Measurements from ENCODE around the gene GNLY. TPM values are rescaled to one million over a fixed set of nuclear protein-coding genes. Genes with fewer than 3 reads are reported as not detected.
A peak's percentile ranks its signal among the peaks of the same experiment; 100 is the strongest.

The GNLY gene
- total RNA-seq, 4 donors from 2014 or later, result 1.0 to 5.5 (median 4.3) TPM

DNA sequence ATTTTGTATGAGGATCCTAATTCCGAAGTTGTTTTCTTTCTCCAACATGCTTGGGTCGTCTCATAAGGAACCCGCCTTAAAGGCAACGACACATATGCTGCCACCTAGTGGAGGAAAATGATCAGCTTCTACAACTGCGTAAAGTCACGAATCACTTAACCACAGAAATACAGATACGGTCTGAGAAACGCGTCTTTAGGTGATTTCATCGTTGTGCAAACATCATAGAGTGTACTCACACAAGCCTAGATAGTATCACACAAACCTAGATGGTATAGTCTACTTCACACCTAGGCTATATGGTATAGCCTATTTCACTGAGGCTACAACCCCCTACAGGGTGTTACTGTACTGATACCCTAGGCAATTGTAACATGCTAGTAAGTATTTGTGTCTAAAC is 13.1 kb downstream of the GNLY start:
- ATAC-seq (ENCODE audit: low FRiP score) (no peak), DNase-seq (ENCODE audit: low spot score) (no peak)
- TF ChIP-seq, protein P1, sequence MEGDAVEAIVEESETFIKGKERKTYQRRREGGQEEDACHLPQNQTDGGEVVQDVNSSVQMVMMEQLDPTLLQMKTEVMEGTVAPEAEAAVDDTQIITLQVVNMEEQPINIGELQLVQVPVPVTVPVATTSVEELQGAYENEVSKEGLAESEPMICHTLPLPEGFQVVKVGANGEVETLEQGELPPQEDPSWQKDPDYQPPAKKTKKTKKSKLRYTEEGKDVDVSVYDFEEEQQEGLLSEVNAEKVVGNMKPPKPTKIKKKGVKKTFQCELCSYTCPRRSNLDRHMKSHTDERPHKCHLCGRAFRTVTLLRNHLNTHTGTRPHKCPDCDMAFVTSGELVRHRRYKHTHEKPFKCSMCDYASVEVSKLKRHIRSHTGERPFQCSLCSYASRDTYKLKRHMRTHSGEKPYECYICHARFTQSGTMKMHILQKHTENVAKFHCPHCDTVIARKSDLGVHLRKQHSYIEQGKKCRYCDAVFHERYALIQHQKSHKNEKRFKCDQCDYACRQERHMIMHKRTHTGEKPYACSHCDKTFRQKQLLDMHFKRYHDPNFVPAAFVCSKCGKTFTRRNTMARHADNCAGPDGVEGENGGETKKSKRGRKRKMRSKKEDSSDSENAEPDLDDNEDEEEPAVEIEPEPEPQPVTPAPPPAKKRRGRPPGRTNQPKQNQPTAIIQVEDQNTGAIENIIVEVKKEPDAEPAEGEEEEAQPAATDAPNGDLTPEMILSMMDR (IDR thresholded peaks at IDR 0.05), result peak in 1 of 3 donors; percentile 67

DNA sequence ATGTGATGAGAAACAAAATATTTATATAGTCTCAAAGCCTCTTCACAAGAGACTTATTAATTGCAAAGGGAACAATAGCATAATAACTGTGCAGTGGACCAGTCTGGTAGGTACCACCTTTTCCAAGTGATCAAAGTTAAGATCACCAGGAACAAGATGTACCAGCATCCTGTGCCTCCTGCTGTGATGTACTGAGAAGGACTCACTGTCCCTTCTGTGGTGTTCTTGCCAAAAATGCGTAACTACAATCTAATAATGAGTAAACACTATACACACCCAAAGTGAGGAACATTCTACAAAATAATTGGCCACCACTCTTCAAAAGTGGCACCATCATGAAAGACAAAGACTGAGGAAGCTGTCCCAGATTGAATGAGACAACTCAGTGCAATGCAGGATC is 14.5 kb downstream of the GNLY start:
- DNase-seq (ENCODE audit: low spot score), result no peak
- ATAC-seq (ENCODE audit: low FRiP score), result no peak
- TF ChIP-seq, protein P1 (IDR thresholded peaks at IDR 0.05), result no peak

DNA sequence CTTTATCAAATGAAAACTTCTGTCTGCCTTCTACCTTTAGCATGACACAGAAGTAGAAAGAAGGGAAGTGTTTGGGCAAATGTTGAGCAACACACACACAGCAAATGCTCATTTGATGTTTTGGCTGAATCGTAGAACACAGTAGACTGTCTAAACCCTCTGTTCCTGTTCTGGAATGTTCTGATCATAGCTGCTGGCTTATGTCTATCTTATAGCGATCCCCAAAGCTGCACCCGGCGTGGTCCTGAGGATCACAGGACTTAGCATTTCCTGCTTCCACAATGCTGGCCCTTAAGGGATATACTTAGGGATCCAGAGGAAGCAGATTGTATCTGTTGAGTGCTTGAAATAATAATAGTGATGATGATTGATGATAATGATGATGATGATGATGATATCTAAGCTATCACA is 15.2 kb downstream of the GNLY start:
- ATAC-seq (ENCODE audit: low FRiP score) (no peak), DNase-seq (ENCODE audit: low spot score) (no peak)
- TF ChIP-seq, protein P1 (IDR thresholded peaks at IDR 0.05), result no peak

DNA sequence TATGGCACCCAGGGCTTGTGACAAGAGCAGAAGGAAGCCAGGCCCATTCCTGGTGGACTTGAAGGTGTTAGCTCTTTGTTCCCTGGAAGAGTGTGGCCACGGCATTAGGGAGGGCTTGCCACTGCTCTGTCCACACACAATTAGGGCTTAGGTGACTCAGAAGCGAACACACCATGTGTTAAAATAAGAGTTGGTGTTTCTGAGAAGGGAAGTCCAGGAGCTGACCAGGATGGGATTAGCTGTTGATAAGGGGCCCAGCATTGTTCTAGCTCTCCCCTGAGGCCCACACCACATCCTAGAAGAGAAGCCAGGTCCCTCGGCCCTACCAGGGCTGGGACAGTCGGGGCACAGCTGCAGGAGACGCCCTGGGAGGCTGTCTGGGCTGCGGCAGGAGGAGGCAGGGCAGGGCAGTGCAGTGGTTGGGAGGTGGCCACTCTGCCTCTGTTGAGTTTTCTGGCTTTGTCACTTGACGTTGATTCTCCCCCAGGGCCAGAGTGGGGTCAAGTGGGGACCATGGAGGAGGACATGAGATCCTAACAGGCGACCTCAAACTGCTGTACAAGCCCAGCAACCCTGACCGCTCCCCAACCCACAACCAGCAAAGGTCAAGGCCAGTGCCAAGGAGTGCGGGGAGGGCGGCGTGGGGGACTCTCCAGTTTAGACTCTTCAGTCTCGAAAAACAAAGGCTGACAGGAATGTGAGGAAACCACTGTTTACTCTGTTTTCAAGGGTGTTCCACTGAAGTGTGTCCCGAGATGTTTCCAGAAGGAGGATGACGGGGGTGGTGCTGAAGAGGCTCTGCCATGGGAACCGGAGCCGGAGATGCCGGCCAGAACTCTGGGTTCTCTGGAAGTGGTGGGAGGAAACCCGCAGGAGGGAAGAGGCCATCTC is 16.8 kb downstream of the GNLY start:
- peak; percentile 21 for ATAC-seq (ENCODE audit: low FRiP score)
- DNase-seq (ENCODE audit: low spot score), result no peak
- TF ChIP-seq, protein P1 (IDR thresholded peaks at IDR 0.05), result no peak

DNA sequence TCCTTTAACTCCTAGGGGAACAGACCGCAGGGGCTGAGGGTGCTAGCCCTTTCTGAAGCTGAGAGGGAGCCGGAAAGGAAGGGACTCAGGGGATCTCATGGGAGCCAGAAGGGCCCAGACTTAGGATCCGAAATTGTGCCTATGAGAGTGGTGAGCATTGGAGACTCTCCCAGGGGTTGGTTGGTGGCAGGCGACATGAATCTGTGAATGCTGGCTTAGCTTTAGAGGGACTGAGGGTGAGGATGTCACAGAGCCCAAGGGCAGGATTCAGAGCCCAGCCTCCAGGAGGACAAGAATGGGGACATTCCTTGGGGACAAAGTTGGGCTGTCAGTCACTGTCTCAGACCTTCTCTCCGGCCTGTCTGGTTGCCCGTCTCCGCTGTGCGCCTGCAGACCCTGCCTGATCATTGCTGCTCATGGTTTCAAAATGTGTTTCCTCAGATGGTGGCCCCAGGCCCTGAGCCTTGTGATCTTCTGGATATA is 17.5 kb downstream of the GNLY start:
- ATAC-seq (ENCODE audit: low FRiP score), result no peak
- no peak for DNase-seq (ENCODE audit: low spot score)
- TF ChIP-seq, protein P1 (IDR thresholded peaks at IDR 0.05), result no peak

DNA sequence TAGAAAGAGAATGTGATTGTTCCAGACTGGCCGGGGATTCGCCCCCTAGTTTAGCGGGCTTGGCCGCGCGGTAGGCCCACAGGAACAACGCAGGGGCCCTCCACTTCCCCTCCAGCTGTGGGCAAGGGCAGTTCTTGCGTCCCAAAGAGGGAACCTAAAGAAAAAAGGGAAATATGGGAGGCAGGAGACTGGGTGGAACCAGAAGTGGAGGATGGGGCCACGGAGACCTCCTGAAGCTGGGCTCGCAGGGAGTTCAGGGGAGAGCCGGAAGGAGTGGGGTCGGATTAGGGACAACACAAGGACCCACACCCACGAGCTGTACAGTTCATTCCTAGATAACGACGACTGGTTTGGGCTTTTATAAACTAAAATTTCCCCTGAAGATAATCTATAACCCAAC is 18.2 kb downstream of the GNLY start:
- ATAC-seq (ENCODE audit: low FRiP score) (no peak), DNase-seq (ENCODE audit: low spot score) (no peak)
- TF ChIP-seq, protein P1 (IDR thresholded peaks at IDR 0.05), result no peak
